AG08395 (cell line): ENCODE measurements around the gene AP5Z1.

Experiments
- DNase-seq: peaks from one replicate; pipeline ENCODE4 v3.0.0; 2012; ENCODE audit warnings: mixed read lengths, low spot score

Gene AP5Z1

DNA sequence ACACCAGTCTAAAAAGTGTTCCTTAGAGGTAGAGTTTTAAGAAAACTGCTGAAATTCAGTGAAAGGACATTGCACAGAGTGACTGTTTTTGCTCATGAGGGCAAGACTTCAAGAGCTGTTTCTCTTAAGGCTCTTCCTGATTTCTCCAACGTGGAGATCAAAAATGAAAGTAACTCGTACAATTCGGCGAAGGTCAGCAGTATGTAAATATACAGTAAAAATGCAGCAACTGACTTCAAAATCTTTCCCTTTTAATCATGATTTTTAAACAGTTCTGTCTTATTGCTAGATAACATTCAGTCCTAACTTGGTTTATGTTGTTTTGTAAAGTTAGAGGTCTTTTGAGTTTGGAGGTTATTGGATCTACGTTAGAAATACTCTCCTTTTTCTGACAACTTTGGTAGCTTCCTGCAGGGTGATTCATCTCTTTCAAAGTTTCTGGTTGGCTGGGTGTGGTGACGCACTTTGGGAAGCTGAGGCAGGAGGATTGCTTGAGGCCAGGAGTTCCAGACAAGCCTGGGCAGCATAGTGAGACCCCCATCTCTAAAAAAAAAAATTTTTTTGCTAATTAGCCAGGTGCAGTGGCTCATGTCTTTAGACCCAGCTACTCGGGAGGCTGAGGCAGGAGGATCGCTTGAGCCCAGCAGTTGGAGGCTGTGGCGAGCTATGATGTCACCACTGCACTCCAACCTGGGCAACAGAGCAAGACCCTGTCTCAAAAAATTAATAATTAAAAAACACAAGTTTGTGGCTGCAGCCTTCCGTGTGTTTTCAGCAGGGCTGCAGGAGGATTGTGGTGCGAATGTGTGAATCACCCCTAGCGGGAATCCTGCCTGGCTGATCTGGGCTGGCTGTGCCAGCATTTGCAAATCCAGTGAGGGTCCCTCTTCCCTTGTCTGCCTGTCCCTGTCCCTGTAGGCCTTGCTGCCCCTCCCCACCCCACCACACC is 29.2 kb upstream of the AP5Z1 start:
- peak; percentile 52 for DNase-seq

- DNase-seq = no peak
These were observed 28.4 kb upstream of the AP5Z1 start for GRCh38 chr7:4747013-4747412.

DNA sequence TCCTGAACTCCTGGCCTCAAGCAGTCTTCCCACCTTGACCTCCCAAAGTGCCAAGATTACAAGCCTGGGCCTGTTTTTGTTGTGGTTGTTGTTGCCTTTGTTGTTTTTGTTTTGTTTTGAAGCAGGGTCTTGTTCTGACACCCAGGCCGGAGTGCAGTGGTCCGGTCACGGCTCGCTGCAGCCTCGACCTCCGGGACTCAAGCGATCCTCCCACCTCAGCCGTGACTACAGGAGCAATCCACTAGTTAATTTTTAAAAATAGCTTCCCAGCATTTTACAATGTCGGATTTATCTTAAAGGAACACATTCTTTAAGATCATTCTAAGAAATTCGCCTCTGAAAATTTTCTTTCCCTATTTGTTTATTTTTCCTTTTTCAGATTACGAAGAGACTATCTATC is 27.7 kb upstream of the AP5Z1 start:
- DNase-seq = no peak

GRCh38 chr7:4748231-4748681 is 27.2 kb upstream of the AP5Z1 start:
- no peak for DNase-seq

DNA sequence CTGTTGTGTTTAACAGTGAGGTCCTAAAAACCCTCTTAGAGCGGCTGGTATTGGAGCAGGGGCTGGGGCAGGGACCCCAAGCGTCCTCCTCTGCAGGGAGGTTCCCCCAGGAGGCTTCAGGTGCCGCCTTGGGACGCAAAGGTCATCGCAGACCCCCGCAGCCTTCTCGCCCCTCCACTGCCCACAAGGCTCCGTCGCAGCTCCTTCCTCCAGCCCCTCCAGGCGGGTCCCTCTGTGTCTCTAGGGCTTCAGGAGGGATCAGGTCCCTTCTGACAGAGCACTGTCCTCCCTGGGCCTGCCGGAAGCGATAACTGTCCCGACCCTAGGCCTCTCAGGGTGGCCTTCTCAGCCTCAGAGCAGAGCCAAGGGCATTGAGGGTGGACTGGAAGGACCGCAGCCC is 26.1 kb upstream of the AP5Z1 start:
- no peak for DNase-seq

GRCh38 chr7:4749798-4750197 is 25.6 kb upstream of the AP5Z1 start:
- no peak for DNase-seq

GRCh38 chr7:4751398-4751947 is 23.9 kb upstream of the AP5Z1 start:
- DNase-seq = no peak

GRCh38 chr7:4753598-4754432 is 21.6 kb upstream of the AP5Z1 start:
- peak; percentile 71 for DNase-seq

DNA sequence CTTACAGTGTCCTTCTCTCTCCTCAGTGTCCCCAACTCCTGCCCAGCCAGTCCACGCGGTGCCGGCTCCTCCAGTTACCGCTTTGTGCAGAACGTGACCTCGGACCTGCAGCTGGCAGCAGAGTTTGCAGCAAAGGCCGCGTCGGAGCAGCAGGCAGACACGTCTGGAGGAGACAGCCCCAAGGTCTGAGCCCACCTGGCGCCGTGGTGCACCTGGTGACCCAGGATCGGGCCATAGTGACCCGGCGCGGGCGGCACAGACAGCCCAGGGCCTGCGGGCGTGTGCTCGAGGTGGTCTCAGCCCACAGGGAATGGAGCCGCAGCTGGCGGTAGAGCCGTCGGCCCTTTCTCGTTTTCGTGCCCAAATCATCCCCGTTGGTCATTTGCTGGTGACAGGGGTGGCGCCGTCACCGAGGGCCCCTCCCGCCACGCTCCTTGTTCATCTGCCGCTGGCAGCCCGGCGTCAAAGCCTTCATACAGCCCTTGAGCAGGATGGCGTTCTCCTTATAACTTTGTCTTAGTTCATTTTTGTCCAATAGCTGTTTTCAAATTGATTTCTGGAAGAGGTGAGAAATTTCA is 20.9 kb upstream of the AP5Z1 start:
- no peak for DNase-seq

- no peak for DNase-seq
These were observed 20.4 kb upstream of the AP5Z1 start for GRCh38 chr7:4755045-4755444.

DNA sequence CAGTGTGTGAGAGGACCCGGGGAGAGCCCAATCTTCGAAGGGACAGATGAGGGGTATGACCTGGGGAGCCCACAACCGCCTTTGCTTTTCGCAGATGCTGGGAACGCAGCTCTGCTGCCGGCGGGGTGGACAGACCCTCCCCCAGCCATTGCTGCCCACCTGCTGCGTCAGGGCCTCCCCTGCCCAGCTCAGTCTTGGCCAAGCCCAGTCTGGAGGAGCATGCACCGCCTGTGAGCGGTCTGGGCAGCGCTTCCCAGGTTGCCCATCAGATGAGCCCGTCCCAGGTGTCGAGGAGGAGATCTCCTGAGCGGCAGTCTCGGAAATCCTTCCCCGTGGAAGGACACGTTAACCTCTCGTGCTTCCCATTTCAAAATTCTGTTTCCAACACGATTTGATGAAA is 17.3 kb upstream of the AP5Z1 start:
- no peak for DNase-seq

DNA sequence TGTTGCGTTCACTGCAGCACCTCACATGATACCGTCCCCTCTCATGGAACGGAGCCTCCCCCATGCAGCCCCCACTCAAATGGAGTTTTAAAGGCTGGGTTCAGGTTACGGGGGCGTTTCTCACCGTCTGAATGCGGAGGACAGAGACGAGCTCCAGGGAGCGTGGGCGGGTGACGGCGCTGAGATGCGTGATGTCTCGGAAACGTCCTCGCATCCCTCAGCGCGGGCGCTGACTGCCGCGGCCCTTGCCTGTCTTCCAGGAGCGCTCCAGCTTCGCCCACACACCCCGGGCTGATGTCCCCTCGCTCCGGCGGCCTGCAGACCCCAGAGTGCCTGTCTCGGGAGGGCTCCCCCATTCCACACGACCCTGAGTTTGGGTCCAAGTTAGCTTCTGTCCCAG is 16.6 kb upstream of the AP5Z1 start:
- no peak for DNase-seq

DNA sequence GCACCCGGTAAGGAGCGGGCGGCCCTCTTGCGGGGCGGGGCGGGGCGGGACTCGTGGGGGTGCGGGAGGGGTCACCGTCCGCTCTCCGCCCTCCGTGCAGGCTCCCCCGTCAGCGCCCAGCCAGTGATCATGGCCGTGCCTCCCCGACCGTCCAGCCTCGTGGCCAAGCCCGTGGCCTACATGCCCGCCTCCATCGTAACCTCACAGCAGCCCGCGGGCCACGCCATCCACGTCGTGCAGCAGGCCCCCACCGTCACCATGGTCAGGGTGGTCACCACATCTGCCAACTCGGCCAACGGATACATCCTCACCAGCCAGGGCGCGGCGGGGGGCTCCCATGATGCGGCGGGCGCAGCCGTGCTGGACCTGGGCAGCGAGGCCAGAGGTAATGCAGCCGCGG is 16.2 kb upstream of the AP5Z1 start:
- DNase-seq = no peak

DNA sequence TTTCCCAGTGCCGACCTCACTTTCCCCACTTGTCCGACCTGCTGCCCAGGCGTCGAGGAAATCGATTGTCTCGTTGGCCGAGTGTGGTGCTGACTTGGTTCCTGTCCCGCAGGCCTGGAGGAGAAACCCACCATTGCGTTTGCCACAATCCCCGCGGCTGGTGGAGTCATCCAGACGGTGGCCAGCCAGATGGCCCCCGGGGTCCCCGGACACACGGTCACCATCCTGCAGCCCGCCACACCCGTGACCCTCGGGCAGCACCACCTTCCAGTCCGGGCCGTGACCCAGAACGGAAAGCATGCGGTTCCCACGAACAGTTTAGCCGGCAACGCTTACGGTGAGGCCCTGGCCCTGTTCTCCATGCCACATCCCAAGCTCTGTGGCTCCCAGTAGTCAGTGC is 14.5 kb upstream of the AP5Z1 start:
- no peak for DNase-seq

GRCh38 chr7:4762121-4763055 is 13.0 kb upstream of the AP5Z1 start:
- DNase-seq = no peak

GRCh38 chr7:4763091-4763793 is 12.2 kb upstream of the AP5Z1 start:
- DNase-seq = no peak

GRCh38 chr7:4763794-4764185 is 11.6 kb upstream of the AP5Z1 start:
- no peak for DNase-seq

GRCh38 chr7:4764402-4765007 is 10.9 kb upstream of the AP5Z1 start:
- DNase-seq = no peak

- DNase-seq = no peak
These were observed 9.5 kb upstream of the AP5Z1 start for GRCh38 chr7:4765776-4766490.
